GM21367 (cell line): ENCODE measurements around the gene DNAJA1.
"Not testable (repeated sequence)": the region's sequence is repeated elsewhere in the genome, so short reads cannot be mapped to it uniquely, and the experiment has no call there.

Experiments
- ATAC-seq: cut with Tn5 transposase; IDR thresholded peaks from one replicate; pipeline ENCODE4 v1.9.1; 2021; ENCODE audit not compliant: unreplicated experiment

DNAJA1 gene

DNA sequence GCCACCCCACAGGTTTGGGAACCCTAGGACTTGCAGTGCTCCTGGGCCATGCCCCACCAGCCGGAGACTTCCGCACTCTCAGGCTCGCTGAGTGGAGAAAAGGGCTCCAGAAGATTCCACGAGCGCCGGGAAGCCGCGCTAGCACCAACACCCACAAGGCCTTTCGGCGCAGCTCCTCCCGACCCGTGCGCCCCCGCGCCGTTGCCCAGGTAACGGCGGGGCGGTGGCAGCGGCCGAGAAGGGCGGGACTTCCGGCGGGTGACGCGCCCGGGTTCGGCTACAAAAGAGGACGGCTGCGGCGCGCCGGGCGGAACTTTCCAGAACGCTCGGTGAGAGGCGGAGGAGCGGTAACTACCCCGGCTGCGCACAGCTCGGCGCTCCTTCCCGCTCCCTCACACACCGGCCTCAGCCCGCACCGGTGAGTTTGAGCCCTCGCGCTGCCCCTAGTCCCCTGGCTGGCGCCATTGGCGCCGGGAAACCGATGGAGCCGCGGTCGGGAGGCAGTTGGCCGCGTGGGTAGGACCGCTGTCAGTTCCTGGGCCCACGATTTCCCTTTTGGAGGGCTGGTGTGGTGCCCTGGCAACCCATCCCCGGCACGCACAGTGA is at the start of gene DNAJA1:
Gene DNAJA1, plus strand, starts transcription at position 308 of the 606 bp plus-strand sequence. CDS start 1,212 bp downstream, outside the sequence.
- peak; percentile 91 for ATAC-seq

DNA sequence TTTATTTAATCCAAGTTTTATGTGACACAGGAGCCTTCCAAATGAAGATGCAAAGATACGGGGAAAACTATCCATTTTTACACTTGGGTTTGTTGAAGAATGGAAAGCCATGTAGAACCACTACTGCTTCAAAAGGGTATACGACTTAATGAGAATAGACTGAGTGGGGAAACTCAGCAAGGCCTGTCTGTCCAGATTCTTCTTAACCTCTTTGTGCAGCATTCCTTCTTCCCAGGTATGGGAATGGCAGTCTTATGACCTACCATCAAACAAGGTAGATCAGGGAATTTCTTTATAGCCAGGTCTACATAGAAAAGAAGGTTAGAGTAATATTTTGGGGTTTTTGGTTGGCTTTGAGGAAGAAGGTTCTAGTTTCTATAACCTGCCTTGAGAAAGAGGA is 47.0 kb upstream of the DNAJA1 start:
- no peak for ATAC-seq

DNA sequence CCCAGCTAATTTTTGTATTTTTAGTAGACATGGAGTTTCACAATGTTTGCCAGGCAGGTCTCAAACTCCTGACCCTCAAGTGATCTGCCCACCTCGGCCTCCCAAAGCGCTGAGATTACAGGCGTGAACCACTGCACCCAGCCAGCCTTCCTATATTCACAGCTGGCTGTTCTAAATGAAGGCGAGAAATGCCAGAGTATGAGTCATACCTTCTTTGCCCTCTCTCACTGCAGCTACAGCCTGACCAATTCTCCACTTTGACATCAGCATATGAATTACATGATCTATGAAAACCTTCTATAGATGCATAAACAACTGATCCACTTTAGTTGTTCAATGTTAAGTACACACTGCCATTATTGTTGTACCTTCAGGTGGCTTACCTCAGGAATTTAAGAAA is 38.1 kb upstream of the DNAJA1 start:
- ATAC-seq = no peak

DNA sequence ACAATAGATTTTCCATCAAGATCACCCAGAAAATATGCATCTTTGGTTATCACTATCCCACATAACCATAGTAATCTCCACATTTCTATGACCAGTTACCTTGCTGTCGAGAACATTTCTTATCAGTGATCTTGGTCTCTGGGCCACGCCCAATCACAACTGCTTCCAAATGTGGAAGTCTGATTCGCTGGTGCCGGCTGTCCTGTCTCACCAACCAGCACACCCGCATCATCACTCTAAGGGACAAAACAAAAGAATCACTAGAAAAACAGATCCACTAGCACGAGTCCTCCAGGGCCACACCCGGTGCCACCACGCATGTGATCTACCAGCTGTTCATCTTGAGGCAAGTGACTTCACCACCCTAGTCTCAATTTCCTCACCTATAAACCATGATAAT is 35.4 kb upstream of the DNAJA1 start:
- ATAC-seq = no peak

DNA sequence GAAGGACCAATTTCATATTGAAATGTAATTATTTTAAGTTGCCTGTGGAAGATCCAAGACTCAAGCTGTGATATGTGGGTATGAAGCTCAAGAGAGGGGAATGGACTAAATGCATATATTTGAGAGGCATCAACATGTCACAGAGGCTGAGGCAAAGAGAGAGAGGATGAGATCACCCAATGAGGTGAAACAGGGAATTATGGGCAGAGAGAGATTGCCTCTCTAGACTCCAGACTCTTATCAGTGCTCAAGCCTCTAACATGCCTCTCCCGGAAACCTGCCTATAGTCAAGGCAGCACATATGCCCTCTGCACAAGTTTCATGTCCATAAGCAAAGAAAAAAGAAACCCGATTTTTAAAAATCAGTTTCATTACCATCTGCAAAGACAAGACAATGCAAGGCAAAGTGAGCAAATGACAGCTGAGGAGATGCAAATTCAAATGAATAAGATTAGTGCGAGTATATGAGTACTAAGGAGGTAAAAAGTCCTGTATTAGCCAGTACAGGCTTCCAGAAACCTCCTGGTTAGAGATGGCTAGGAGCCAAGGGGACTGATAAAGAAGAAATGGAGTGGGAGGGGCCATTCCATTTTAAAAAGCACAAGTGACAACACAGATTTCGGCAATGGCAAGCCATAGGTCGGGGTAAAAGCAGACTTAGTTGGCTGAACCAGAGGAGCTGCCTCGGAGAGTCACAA is 33.0 kb upstream of the DNAJA1 start:
- no peak for ATAC-seq

DNA sequence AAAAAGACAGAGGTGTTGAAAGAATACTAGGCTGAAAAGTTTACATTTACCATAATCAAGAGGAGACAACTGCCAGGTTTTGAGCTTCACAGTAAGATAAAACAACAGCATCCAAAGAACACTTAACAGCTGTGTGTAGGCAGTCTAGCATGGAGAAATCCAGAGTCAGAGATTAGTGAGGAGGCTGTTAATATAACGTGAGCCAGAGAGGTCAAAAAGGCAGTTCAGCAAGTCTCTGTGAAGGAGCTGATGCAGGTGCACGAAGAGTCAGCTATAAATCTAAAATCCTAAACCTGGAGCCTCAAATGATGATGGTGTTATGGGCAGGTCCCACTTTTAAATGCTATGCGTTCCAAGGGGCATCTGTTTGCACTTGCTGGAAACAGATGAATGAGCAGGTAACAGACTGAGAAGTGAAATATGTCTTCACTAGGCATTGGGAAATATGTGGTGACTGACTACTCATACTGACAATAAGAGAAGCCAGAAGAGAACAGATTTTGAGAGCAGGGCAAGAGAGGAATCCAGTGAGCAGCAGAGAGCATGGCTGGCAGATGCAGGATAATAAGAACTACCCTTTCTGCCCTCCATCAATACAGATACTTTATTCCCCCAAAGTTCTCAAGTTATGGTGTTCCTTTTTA is 32.4 kb upstream of the DNAJA1 start:
- no peak for ATAC-seq

DNA sequence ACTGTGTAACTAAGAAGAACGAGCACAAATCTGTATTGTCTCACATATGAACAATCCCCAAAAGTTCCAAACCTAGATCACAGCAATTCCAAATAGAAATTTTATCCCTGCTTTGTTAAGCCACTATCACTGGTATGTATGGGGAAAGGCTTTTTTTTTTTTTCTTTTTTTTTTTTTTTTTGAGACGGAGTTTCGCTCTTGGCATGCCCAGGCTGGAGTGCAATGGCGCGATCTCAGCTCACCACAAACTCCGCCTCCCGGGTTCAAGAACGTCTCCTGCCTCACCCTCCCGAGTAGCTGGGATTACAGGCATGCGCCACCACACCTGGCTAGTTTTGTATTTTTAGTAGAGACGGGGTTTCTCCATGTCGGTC is 24.4 kb upstream of the DNAJA1 start:
- ATAC-seq = not testable (repeated sequence)

DNA sequence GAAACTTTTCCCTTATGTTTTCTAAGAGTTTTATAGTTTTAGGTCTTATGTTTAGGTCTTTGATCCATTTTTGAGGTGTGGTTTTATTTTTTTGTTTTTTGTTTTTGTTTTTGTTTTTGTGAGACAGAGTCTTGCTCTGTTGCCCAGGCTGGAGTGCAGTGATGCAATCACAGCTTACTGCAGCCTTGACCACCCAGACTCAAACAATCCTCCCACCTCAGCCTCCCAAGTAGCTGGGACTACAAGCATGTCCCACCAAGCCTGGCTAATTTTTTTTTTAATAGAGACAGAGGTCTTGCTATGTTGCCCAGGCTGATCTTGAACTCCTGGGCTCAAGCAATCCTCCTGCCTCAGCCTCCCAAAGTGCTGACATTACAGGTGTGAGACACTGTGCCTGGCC is 19.7 kb upstream of the DNAJA1 start:
- not testable (repeated sequence) for ATAC-seq

DNA sequence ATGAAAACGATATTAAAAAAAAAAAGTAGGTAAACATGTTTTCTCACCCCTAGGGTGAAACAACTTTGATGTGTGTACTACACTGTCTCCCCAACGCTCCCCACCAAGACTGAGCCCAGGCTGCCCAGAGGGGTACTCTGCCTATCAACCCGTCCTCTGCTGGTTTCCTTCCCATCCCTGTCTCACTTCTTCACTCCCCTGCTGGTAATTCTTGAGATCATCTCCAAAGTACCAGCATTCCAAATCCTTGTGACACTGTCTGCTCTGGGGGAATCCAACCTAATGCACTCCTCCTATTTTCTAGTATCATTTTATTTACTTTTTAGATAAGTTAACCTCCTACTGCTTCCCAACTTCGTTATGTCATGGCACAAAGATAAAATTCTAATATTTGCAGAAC is 17.3 kb upstream of the DNAJA1 start:
- no peak for ATAC-seq

DNA sequence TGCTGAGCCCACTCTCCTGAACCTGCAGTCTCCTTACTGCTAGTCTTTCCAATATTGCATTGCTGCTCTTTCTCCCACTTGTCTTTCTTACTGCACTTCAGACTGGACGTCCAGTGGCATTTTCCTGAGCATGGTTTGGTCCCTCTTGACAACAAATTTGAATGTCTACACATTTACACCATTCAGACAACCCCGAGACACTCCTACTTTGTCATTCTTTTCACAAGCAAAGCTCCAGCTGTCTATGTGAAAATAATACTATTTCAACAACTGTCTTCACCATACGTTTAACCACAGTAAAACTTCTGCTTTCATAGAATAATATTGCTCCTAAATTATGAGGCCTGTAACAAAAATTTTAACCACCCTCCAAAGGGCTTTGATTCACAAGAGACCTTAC is 13.2 kb upstream of the DNAJA1 start:
- ATAC-seq = no peak

DNA sequence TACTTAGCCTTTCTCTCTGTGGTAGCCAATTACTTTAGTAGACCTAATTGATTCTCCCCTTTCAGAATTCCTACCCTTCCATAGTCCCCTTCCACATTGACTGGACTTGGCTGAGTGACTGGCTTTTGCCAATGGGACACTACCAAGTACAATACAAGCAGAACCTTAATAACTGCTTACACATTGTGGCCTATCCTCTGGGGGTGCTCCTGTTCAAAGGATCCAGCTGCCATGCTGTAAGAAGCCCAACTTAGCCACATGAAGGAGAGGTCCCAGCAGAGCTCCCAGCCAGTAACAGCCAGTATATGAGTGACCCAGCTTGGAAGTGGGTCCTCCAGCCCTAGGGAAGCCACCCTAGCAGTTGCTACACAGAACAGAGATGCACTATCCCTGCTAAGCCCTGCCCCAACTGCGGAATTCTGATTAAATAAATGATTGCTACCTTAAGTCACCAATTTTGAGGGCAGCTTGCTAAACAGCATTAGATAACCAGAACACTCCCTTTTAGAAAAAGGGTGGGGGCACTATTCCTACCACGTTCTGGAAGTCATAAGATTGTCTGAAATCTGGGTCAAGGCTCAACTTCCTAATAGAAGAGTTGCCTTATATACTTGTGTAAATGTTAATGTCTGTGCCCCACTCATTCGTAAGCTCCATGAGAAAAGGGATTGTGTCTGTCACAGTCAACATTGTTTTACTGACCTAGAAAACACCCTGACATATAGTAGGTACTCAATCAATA is 12.6 kb upstream of the DNAJA1 start:
- no peak for ATAC-seq

DNA sequence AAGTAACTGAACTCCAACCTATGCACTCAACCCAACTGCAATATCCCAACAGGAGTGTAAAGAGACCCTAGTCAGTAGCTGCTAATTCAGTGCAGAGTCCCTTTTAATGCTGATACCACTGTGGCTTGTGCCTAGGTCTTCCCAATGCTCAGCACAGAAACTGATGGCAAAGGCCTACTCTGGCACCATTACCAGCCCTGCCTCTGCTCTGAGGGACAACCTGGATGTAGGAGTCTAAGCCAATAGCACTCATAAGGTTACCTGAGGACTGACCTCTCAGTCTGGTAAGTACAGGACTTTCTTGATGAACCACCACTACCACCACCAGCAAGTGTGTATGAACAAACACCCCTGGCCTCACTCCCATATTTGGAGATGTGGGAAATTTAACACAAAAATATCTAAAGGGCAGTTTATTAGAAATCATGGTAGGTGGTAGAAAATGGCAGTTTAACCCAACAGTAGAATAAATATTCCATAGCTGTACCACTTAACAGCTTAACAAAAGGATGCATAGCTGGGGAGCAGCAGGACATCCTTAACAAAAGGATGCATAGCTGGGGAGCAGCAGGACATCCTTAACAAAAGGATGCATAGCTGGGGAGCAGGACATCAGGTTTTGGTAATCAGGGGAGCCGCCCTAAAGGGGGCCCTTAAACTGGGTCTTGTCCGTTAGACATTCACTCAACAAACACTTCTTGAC is 11.0 kb upstream of the DNAJA1 start:
- ATAC-seq = no peak

DNA sequence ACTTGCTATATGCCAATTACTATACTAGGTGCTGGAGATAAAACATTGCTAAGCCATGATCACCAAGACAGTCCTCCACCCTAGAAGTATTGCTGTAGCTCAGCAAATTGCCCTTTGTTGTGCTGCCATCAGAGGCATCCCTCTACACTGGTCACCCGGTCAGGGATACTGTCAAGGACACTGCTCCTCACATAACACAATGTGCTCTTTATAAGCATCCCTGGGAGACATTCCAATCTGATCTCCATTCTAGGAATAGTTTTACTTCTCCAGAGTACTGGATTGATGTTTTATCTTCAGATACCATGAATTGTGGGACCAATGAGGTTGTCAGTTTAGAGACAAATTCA is 10.4 kb upstream of the DNAJA1 start:
- ATAC-seq = no peak

DNA sequence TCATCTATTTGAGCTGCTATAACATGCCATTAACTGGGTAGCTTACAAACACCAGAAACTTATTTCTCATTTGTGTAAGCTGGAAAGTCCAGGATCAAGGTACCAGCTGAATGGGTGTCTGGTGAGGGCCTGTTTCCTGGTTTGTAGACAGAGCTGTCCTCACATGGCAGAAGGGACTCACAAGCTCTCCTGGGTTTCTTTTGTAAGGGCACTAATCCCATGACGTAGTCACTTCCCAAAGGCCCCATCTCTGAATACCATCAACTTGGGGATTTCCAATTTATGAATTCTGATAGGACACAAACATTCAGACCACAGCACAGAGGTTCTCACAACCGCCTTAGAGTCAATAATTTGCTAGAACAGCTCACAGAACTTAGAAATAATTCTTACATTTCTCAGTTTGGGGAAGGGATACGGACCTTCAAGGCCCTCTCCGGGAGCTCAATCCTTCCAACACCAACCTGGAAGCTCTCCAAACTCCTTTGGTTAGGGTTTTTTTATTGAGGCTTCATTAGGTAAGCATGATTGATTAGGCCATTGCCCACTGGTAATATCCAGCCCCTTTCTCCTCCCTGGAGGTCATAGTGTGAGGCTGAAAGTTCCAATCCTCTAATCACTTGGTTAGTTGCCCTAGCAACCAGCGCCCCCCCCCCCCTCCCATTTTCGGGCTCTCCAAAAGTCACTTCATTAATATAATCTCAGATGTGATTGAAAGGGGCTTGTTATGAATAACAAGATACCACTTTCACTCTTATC is 7.6 kb upstream of the DNAJA1 start:
- no peak for ATAC-seq

DNA sequence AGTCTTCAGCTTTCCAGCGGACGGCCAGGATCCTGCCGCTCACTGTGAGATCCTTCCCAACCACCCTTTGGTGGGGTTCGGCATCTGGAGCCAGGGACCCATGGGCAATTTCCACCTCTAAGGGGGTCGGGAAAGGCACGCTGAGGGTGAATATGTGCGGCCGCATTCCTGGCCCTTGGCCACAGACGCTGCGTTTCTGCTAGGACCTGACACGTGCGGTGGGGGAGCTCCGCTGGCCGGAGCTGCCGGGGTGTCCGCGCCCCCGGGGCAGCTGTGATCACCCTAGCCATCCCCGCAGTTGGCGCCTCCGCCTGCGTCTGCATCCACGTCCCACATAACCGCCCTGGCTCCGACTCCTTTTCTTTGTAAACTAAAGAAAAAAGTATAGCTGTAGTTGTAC is 5.3 kb upstream of the DNAJA1 start:
- no peak for ATAC-seq

DNA sequence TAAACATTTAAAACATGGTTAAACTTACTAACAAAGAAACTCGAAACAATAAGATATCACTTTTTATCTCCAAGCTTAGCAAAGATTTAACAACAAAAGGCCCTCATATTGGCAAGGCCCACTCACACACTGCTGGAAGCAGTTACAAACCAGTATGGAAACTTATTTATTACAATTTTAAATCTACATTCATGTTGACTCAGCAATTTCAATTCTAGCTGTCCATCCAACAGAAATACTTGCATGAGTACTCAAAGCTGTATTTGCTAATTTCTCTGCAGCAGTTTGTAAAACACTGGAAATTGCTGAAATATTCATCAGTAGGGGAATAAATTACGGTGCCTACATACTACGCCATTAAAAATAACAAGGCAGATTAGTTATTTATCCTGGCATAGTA is 2.8 kb upstream of the DNAJA1 start:
- ATAC-seq = no peak

DNA sequence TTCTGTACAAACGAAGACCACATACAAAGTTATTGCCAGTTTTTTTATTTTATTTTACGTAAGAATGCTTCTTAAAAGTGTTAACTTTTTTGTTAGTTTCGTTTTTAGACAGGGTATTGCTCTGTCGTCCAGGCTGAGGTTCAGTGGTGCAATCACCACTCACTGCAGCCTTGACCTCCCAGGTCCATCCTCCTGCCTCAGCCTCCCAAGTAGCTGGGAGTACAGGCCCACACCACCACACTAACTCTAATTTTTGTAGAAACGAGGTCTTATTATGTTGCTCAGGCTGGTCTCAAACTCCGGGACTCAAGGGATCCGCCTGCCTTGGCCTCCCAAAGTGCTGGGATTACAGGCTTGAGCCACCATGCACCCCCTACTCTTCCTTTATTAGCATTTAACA is 2.3 kb upstream of the DNAJA1 start:
- no peak for ATAC-seq

DNA sequence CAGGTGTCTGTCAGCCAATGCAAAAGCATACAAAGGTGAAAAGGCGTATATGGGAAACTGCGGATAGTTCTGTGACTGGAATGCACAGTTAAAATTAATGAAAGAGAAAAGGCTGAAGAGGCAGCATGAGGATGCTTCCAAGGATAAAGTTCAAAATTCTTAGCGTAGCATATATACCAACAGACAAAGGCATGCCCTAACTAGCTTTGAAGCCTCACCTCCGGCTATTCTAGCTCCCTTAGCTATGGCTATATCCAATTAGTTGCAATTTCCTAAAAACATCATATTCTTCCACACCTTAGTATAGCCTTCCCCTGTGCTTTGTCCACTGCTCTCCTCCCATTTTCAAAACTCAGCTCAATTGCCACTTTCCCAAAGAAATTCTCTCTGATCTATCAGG is 1.4 kb upstream of the DNAJA1 start:
- no peak for ATAC-seq

DNA sequence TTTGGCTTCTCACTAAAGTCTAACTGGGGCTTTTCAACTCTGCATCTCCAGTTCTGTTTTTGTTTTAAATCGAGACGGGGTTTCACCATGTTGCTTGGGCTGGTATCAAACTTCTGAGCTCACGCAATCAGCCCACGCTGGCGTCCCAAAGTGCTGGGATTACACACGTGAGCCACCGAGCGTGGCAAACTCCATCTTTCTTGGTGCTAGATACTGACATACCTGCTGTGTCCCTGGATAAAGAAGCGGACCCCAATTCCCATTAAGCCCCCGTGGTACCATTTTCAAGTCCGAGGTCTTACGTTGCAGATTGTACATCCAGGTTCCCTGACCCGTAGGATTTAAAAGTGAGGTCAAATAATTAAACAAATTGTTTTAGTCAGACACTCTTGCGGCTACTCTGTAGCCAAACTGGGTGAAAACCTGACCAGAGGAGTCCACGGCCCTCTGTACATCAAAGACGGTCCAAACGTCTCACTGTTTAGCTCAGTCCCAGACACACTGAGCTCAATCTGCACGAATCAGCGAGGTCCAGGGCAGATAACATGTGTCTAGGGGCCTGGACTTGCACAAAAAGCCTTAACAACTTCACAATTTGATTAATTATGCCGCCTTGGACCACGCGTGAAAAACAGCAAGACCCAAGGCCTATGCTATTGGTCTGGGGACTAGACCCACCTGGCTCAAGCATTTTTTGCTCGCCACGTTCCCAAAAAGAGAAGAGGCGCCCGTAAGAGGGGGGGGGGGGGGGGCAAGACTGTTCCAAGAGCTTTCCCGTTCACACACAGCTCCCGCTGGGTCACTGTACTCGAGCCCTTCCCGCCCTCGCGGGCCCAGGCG is 727 bp upstream of the DNAJA1 start:
- ATAC-seq = no peak
